GM12878 (cell line): ENCODE results near the gene RAB9B. TPM values are rescaled to one million over a fixed set of nuclear protein-coding genes. Genes with fewer than 3 reads are reported as not detected.

Experiments
- HDAC2 ChIP-seq: fragments of 200-600 bp; sonication (generic); IDR thresholded peaks from 2 replicates; pipeline ENCODE4 v1.6.1; 2017
- MEF2B ChIP-seq: fragments of 450-650 bp; IDR thresholded peaks from 2 replicates; pipeline ENCODE4 v1.6.1; 2018; ENCODE audit warnings: mild to moderate bottlenecking, moderate library complexity; ENCODE audit not compliant: partially characterized antibody, poor library complexity, severe bottlenecking
- SKIL ChIP-seq: fragments of 450-650 bp; IDR thresholded peaks from 2 replicates; pipeline ENCODE4 v1.6.1; 2017; ENCODE audit warnings: mild to moderate bottlenecking, low read depth, inconsistent platforms; ENCODE audit not compliant: poor library complexity, severe bottlenecking
- ZBTB11 ChIP-seq: fragments of 450-650 bp; formaldehyde crosslinking; IDR thresholded peaks from 2 replicates; pipeline ENCODE4 v1.5.0; 2022; ENCODE audit warnings: mild to moderate bottlenecking, missing genetic modification characterization
- polyA plus RNA-seq, 11 experiments: library from polyadenylated mRNA; depleted of rRNA in 4 of 11; unstranded in 6 of 11; stranded (reverse) in 5 of 11; fragments of >200 nt; fragmentation: Nextera tagmentation in 4 of 11; fragmentation: Illumina TruSeq in 1 of 11; extraction: Ambion mirVana in 4 of 11; extraction: Trizol in 1 of 11; gene quantifications; 1 replicate in 1 of 11; 2 replicates in 10 of 11; pipeline versions ENCODE4 v1.2.1 to v1.2.3, GENCODE V29; 2011 to 2016; ENCODE audit warnings: inconsistent platforms in 2 of 11, missing spikeins in 2 of 11, low read depth in 1 of 11
- total RNA-seq, 4 experiments: library from RNA; depleted of rRNA in 3 of 4; stranded (reverse); fragments of >200 nt in 3 of 4; fragmentation: Illumina TruSeq in 1 of 4; extraction: Trizol in 1 of 4; gene quantifications; 2 replicates each; pipeline versions ENCODE4 v1.2.1 to v1.2.3, GENCODE V29; 2013 to 2021
- TF ChIP-seq, protein P1 (sequence below): IDR thresholded peaks from 2 replicates; pipeline ENCODE4 v1.6.1; 2012; ENCODE audit warnings: mild to moderate bottlenecking, low read depth, low read length

Gene RAB9B
- total and polyA plus RNA-seq, 10 of the 15 experiments (the other 5 are each of a cell fraction or from before 2014, with no cell fraction given), result 0.05 to 0.30 (median 0.19) TPM

- no peak for TF ChIP-seq ZBTB11 (CRISPR knock-in tag)
- TF ChIP-seq MEF2B, result no peak
- TF ChIP-seq HDAC2, result no peak
- TF ChIP-seq, protein P1, sequence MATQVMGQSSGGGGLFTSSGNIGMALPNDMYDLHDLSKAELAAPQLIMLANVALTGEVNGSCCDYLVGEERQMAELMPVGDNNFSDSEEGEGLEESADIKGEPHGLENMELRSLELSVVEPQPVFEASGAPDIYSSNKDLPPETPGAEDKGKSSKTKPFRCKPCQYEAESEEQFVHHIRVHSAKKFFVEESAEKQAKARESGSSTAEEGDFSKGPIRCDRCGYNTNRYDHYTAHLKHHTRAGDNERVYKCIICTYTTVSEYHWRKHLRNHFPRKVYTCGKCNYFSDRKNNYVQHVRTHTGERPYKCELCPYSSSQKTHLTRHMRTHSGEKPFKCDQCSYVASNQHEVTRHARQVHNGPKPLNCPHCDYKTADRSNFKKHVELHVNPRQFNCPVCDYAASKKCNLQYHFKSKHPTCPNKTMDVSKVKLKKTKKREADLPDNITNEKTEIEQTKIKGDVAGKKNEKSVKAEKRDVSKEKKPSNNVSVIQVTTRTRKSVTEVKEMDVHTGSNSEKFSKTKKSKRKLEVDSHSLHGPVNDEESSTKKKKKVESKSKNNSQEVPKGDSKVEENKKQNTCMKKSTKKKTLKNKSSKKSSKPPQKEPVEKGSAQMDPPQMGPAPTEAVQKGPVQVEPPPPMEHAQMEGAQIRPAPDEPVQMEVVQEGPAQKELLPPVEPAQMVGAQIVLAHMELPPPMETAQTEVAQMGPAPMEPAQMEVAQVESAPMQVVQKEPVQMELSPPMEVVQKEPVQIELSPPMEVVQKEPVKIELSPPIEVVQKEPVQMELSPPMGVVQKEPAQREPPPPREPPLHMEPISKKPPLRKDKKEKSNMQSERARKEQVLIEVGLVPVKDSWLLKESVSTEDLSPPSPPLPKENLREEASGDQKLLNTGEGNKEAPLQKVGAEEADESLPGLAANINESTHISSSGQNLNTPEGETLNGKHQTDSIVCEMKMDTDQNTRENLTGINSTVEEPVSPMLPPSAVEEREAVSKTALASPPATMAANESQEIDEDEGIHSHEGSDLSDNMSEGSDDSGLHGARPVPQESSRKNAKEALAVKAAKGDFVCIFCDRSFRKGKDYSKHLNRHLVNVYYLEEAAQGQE, result no peak
- no peak for TF ChIP-seq SKIL
These were observed 45.5 kb upstream of the RAB9B start (continued) for GRCh38 chrX:103877571-103877970.
